Forelimb muscle (tissue), 1 donor: ENCODE measurements around the gene RBM5. TPM values are rescaled to one million over a fixed set of nuclear protein-coding genes. Genes with fewer than 3 reads are reported as not detected.

Experiments used
- DNase-seq: peaks from one replicate; pipeline ENCODE4 v3.0.0-alpha.2; 2013; ENCODE audit warnings: low read depth
- polyA plus RNA-seq: library from polyadenylated mRNA; unstranded; fragments of 120-200 nt; gene quantifications from one replicate; pipeline ENCODE4 v1.2.1, GENCODE V29; 2013; ENCODE audit not compliant: insufficient read length

The RBM5 gene
- polyA plus RNA-seq, 1 donor: 171 TPM

DNA sequence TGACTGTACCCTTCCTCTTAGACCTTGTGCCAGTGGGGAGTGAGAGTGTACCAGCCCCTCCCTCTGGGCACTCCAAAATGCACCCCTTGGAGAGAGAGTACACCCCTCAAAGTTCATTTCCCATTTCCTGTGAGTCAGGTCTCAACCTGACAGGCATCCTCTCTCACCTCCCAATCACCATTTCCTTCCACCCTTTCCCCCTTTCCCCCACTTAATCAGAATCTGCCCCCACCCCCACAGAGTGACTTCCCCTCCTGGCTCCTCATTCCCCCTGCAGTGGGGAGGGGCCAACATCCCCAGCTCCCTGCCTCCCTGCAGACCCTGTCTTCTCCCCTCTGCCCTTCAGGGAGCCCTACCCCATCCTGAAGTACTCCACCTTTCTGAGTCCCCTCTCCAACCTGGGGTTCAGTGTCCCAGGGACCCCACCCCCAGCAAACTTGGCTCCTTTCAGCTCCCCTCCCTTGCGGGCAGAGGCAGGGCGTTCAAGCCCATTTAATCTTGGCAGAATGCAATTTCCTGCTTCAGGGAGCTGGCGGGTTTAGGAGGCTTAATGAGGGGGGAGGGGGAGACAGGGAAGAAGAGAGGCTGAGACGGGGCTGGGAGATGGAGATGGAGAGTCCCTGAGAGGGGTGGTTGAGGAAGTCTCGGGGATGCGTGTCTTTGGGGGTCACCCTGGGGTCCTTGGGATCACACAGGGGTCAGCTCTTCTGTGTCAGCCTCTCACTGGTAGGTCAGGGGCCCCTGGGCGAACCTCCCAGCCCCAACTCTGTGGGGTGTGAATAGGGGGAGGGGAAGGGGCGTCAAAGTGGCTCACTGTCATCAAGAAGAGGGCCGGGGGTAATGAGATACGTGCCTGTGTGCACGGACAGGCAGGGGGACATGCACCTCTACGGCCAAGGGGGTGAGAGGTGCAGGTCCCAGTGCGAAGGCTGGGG lies 49.8 kb downstream of the RBM5 start:
- no peak for DNase-seq

GRCh38 chr3:50139308-50139707 lies 50.6 kb downstream of the RBM5 start:
- DNase-seq: no peak

DNA sequence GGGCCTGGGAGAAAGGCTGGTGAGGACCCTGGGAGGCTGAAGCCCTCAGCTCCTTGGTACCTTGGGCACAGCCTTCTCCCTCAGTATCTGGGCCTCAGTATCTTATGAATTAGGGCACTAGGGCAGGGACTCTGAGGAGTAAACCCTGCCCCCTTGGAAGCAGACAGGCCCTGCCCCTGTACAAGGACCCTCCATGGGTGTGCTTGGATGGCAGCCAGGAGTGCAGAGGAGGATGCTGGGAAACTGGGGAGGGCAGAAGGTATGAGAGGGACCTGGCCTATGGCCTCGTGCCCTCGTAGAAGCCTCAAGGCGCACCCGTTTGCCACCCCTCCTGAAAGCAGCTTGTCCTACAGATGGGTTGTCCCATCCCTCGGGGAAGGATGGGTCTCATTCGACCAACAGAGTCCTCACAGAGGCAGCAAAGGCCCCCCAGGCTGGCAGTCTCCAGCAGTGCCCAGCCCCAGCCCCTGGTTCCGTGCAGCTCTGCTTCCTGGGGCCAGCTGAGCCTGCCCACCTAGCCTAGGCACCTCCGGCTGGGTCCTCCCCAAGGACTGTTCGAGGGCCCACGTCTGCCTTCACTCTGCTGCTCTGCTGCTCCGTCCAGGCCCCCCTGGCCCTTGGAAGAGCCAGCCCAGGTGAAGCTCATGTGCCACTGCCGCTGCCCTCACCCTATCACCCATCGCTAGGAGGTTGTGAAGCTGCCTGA lies 51.2 kb downstream of the RBM5 start:
- no peak for DNase-seq

DNA sequence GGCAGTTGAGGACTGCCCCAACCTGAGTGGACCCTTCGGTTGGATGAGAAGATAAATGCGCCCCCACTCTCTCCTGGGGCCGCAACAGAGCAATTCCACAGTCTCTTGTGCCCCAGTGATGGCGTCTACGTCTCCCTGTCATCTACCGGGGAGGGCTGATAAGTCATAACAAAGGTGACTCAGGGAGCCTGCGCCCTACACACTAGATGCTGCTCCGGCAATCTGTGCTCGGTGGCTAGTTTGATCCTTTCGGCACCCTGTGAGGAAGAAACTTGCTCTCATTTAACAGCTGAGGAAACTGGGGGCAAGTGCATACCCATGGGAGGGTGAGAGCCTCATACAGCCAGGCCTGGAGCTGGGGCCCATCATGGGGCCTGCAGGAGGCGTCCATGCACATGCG lies 52.3 kb downstream of the RBM5 start:
- no peak for DNase-seq

GRCh38 chr3:50146316-50146901 lies 57.7 kb downstream of the RBM5 start:
- no peak for DNase-seq

DNA sequence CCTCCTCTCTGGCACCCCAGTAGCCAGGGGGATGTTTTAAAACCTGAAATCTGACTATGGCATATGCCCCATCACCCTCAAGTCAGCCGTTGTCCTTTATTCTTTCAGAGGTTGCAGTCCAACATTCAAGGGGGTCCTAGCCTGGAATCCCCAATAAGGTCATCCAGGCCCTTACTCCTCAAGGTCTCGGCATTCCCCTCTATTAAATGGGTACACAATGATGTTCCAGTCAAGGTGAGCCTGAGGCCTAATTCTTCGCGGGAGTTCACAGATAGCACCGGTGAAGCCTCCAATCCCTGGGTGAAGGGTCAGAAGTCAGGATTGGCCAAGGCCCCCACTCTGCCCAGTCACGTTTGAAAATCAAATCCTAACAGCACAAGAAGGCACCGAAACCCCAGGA lies 58.3 kb downstream of the RBM5 start:
- DNase-seq: no peak

- no peak for DNase-seq
Observed at GRCh38 chr3:50147447-50147846, 58.7 kb downstream of the RBM5 start.

DNA sequence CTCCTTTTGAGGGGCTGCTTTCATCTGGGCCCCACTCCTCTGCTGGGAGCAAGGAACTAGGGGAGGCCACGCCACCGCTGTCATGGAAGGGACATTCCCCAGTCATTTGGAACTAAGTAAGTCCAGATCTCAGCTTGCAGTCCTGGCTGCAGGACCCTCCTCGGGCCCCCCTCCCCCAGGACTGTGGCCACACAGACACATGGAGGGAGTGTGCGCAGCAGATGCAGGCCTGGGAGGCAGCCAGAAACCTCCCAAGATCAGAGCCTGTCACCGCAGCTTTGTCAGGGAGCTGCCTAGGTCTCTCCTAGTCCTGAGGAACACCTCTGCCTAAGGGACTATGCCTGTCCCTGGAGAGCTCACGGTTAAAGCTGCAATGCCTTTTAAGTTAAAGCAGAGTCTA lies 59.1 kb downstream of the RBM5 start:
- no peak for DNase-seq

- no peak for DNase-seq
Observed at GRCh38 chr3:50150404-50150750, 61.7 kb downstream of the RBM5 start.

- DNase-seq: no peak
Observed at GRCh38 chr3:50150863-50151686, 62.4 kb downstream of the RBM5 start.

DNA sequence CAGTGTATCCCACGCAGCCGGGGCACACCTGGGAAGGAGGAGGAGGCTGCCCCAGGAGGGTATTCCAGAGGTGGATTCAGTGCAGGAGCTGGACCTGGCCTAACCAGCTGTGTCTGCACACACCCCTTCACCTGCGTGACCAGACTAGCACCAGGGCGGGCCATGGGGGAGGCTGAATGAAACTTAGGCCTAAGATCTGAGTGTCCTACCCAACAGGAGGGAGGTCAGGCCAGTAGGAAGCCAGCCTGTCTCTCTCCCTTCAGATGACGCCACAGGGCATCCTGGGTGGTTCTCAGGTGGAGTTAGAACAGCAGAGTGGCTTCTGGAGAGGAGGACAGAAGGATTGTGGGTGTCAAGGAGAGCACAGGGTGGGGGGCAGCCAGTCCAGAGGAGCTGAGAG lies 63.0 kb downstream of the RBM5 start:
- no peak for DNase-seq

- DNase-seq: no peak
Observed at GRCh38 chr3:50153782-50154475, 65.2 kb downstream of the RBM5 start.

- no peak for DNase-seq
Observed at GRCh38 chr3:50154476-50154839, 65.7 kb downstream of the RBM5 start.

DNA sequence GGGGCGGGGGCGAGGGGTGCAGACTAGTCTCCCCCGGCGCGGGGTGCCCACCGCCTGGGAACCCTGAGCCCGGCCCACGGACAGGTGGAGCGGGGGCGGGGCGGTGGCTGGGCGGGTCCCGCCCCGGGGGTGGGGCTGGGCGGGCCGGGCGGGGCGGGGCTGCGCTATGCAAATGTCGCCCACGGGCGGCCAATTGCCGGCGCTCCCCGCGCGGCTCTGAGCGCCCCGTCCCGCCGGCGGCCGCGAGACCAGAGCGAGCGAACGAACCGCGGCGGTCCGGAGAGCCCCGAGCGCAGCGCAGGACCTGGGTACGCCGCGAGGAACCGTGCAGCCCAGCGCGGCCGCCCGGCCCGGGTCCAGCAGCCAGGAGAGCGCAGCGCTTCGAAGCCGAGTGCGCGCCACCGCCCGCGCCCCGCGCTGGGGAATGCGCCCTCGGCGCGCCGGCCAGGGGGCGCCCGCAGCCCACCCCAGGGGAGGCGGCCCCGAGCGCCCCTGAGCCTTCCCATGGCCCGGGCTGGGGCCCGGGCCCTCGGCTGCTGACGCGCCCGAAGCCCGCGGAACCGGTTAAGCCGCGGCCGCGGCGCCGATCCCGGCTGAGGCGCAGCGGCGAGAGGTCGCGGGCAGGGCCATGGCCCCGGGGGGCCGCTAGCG lies 66.2 kb downstream of the RBM5 start, which contains the start of gene SEMA3F:
SEMA3F (plus strand) TSS at position 485 of the 651 bp plus-strand sequence. CDS start 4,299 bp downstream, outside the sequence.
- no peak for DNase-seq

GRCh38 chr3:50155491-50155878 lies 66.8 kb downstream of the RBM5 start:
- no peak for DNase-seq

GRCh38 chr3:50155891-50156290 lies 67.2 kb downstream of the RBM5 start:
- DNase-seq: no peak

DNA sequence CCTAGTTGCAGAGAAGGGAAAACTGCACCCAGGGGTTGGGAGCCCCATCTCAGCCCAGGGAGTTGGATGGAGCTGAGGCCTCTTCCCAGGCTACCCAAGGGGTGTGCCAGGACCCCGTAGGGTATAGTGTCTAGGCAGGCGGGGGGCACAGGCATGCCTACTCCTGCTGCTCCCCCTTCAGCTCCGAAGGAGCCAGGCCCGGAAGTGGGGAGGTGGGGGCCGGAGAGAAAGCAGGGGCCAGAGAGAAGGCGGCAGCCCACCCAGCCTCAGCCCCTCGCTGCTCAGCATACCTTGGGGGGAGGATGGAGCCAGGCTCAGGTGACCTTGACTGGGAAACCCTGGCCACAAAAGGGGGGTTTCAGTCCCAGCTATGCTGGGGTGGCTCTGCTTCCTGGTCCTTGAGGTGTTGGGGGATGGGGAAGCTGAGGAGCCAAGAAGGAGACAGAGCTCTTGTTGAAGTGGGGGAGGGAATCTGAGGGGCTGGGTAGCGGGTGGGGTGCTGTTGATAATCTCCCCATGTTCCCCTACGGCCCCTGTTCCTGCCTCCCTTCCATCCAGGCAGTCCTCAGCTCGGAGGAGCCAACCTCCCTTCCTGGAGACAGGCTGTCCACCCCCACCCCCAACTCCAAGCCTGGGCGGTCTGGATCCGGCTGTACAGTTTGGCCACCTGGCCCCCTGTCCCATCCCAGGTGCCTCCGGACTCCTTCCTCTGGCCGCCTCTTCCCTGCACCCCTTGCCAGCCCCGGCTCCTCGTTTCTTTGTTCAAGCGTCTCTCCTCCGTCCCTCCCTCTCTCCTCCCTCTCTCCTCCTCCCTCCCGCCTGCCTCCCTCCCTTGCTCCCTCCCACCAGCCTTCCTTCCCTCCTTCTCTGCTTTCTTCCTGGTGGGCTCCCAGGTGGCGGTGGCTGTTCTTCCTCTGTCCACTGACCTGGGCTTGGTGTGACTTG lies 68.1 kb downstream of the RBM5 start:
- DNase-seq: no peak

DNA sequence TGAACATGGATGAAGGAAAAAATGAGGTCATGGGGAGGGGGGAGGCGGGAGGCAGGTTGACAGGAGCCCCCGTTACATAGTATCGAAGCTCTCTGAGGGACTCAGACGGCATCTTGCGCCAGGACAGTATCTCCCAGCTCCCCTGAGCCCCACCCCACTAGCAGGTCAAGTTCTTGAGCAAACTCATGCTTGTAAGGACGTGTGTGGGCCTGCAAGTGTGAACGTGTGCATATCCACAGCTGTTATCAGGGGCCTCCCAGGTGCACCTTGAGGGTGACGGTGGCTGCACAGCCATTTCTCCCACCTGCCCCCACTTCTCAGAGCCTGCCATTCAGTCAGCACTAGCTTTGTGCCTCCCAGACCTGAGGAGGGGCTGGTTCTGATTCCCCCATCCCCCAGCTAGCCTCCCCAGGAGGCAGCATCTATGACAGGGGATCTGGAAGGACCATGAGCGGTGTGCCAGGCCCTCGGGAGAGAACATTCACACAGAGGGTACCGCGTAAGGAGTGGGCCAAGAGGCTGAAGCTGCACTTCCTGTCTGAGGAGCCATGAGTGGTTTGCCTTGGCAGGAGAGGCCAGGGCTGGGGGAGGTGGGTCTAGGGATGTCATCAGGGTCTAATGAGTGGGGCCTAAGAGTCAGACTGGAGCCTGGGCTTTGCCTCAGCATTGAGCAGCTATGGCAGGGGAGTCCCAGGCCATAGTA lies 69.3 kb downstream of the RBM5 start:
- DNase-seq: no peak
